GM13976 (cell line): ENCODE measurements around the gene RUNX1.
A peak's percentile ranks its signal among the peaks of the same experiment; 100 is the strongest.

Experiments used
- DNase-seq: peaks from one replicate; pipeline ENCODE4 v3.0.0; 2012; ENCODE audit warnings: low spot score
- CTCF ChIP-seq: IDR thresholded peaks from 2 replicates; pipeline ENCODE4 v1.5.1; 2012; ENCODE audit warnings: borderline replicate concordance, mild to moderate bottlenecking; ENCODE audit not compliant: insufficient read depth; ENCODE audit errors: extremely low read depth, missing control alignments, control extremely low read depth
- in situ Hi-C: fragments of 300-500 bp; cut with MboI; formaldehyde crosslinking; loops from one replicate; pipeline ENCODE4 v1.12.0; 2022; ENCODE audit warnings: low sequenced_read_pairs, mixed read lengths, inconsistent platforms; ENCODE audit not compliant: unreplicated experiment

The RUNX1 gene

DNA sequence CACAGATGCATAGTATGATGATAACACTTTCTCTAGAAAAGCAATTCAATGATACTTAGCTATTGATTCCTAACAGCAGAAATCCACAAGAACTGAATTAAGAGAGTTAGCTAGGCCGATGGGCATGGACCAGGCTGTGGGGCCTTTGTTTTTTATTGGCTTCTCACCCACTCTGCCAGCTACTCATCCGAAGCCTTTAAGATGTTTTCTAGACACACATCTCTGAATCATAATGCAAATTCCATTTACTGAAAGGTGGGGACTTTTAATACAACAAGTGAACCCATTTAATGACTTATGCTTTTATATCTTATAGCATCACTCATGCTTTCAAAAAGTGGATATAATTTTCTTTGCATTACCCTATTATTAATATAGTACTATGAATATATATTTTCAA is 170.2 kb downstream of the RUNX1 start:
- in situ Hi-C loops: no loop called here

DNA sequence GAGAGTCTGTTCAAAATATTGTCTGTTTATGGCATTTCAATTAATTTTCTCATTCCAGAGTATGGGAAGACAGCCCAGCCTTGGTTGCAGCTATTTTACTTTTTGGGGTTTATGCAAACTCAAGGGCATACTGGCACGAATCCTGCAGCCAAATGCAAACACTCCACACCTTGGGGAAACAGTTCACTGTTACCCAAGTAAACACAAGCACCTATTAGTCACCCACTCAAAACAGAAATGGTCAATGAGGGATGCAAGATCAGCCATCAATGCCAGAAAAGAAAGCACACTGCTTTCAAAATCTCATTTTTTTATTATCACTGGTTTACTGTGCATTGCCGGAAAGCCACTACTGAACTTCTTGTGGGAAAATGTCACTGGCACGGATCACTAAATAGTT is 170.6 kb downstream of the RUNX1 start:
- in situ Hi-C loops: no loop called here
- no peak for TF ChIP-seq CTCF
- no peak for DNase-seq

More for the DNA sequence above, 170.2 kb downstream of the RUNX1 start:
- TF ChIP-seq CTCF: no peak
- DNase-seq: no peak

DNA sequence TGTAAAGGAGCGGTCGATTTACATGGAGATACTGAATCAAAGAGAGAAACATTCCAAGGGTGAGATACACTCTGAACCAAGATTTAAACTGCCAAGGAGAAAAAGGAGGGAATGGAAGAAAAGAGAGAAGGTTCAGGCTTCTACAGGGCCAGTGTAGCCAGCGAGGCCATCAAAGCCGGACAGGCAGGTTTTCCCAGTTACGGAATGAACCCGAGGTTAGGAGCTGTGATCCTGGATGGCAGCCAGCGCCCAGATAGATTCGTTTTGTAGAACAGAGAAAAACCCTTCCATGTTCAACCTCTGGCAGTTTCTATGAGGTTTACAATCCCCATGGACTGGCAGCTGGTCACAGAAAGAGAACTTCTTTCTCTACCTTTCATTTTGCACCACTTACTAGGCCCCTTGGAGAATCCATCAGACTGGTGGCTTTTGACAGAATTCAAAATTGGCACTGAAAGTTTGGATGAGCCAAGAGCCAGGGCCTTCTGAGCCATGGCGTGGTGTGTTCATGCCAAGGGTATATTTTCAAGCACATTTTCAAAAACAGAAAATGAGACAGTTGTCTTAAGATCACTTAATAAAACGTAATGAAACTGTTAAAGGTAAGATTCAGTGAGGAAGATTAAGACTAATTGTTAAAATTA is 171.5 kb downstream of the RUNX1 start:
- in situ Hi-C loops: no loop called here
- TF ChIP-seq CTCF: no peak

GRCh38 chr21:34875830-34876229 is 173.3 kb downstream of the RUNX1 start:
- no peak for TF ChIP-seq CTCF
- in situ Hi-C loops: no loop called here

More for the DNA sequence above, 171.5 kb downstream of the RUNX1 start:
- no peak for DNase-seq

DNA sequence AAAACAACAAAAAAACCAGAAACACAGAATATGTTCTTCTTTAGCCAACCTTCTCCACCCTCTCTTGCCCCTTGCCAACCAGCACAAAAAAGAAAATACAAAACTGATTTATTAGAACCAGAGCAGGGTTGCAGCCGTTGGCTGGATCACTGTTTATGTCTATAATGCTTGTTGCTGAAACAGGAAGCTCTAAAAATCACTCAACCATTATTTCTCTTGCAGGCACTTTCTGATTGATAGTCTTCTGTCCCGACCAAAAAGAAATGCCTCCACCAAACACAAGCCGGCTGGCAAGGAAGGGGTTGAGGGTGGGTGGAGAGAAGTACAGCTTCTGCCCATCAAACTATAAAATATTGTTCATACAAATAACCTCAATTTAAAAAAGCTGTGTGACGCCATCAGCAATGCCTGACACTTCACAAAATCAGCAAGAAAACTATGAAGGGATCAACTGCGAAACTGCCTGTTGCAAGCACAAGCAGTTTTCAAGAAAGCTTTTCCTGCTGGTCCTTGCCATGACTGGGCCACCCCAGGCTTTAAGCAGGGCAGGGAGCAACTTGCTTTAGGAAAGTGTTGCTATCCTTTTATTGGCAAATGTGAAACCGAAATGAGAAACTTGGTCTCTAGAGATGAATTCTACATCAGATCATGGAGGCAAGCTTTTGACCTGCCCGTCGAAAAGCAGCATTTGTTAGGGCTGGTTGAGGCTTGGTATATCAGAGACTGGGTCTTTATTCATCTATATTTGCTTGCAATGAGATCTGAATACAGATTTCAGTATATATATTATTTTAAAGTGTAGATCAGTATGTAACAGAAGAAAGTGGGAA is 174.2 kb downstream of the RUNX1 start:
- no peak for TF ChIP-seq CTCF
- in situ Hi-C loops: no loop called here
- DNase-seq: peak; percentile 31

More at GRCh38 chr21:34875830-34876229, 173.3 kb downstream of the RUNX1 start:
- DNase-seq: no peak

DNA sequence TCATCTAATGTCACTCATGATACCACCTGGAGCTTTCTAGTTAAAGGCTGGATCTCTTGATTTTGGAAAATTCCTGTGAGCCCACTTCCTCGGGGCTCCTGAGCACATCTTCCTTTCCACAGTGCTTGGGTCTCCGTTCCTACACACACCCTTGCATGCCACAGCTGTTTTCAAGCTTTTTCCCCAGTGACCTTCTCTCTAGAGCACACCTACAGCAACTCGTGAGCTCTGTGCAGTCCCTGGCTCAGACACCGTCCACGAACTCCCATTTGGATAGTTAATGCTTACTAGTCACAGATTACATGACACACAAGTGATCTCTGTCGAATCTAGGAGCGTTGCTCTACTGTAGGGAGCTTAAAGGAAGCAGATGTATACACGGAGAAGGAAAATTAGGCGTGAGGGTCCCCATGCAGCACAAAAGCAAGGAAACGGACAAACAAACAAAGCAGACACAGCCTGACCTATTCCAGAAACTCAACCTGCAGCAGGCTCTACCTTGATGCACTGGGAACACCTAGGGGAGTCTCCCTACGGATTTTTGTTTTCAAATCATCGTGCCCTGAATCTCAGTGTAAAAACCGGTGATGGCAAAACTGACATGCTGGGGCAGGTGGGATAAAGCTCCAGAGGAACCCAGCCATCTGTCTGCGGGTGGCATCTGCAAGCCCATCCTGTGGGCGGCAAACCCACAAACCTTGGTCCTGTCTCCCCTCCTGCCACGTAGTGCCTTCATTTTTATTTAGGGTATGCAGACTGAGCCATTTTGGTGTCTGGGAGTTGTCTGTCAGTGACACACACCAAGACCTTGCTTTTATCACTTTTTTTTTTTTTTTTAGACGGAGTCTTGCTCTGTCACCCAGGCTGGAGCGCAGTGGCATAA is 177.8 kb downstream of the RUNX1 start:
- no peak for DNase-seq
- in situ Hi-C loops: no loop called here
- TF ChIP-seq CTCF: no peak
